H9 (cell line): ENCODE results near the gene FXYD3. TPM values are rescaled to one million over a fixed set of nuclear protein-coding genes. Genes with fewer than 3 reads are reported as not detected.

ENCODE experiments used
- DNase-seq: peaks from one replicate; pipeline ENCODE4 v3.0.0-alpha.2; 2017
- H2AFZ ChIP-seq: one replicate; pipeline ENCODE4 v1.6.1; 2013; ENCODE audit warnings: mild to moderate bottlenecking, low read length, control low read depth, moderate library complexity
- H2AK5ac ChIP-seq: 2 replicates; pipeline ENCODE4 v1.6.1; 2013; ENCODE audit warnings: low read length, control low read depth, mixed read lengths; ENCODE audit not compliant: insufficient read length
- H2BK120ac ChIP-seq: one replicate; pipeline ENCODE4 v1.6.1; 2013; ENCODE audit warnings: low read depth, mild to moderate bottlenecking, low read length, control low read depth, inconsistent platforms; ENCODE audit not compliant: poor library complexity, severe bottlenecking
- H2BK12ac ChIP-seq: 2 replicates; pipeline ENCODE4 v1.6.1; 2013; ENCODE audit warnings: low read length, control low read depth, mixed read lengths, low read depth; ENCODE audit not compliant: insufficient read length
- H2BK15ac ChIP-seq: 2 replicates; pipeline ENCODE4 v1.6.1; 2013; ENCODE audit warnings: low read depth, low read length, control low read depth
- H2BK20ac ChIP-seq: one replicate; pipeline ENCODE4 v1.6.1; 2013; ENCODE audit warnings: low read depth, mild to moderate bottlenecking, low read length, control low read depth, inconsistent platforms; ENCODE audit not compliant: poor library complexity, severe bottlenecking
- H2BK5ac ChIP-seq: 2 replicates; pipeline ENCODE4 v1.6.1; 2013; ENCODE audit warnings: low read length, control low read depth, mixed read lengths; ENCODE audit not compliant: insufficient read length
- H3K14ac ChIP-seq: 2 replicates; pipeline ENCODE4 v1.6.1; 2013; ENCODE audit warnings: low read length, control low read depth; ENCODE audit not compliant: insufficient read depth
- H3K18ac ChIP-seq: 2 replicates; pipeline ENCODE4 v1.6.1; 2013; ENCODE audit warnings: low read depth, mild to moderate bottlenecking, mixed read lengths, low read length, control low read depth; ENCODE audit not compliant: insufficient read length
- H3K23ac ChIP-seq: 2 replicates; pipeline ENCODE4 v1.6.1; 2013; ENCODE audit warnings: low read length, control low read depth, mixed read lengths, low read depth; ENCODE audit not compliant: insufficient read length
- H3K23me2 ChIP-seq: 2 replicates; pipeline ENCODE4 v1.6.1; 2013; ENCODE audit warnings: low read depth, mild to moderate bottlenecking, mixed read lengths, low read length, control low read depth; ENCODE audit not compliant: insufficient read length, poor library complexity, severe bottlenecking
- H3K27ac ChIP-seq: 2 replicates; pipeline ENCODE4 v1.5.1; 2013; ENCODE audit warnings: low read length, control low read depth, mixed read lengths, low read depth; ENCODE audit not compliant: insufficient read length
- H3K27me3 ChIP-seq: 2 replicates; pipeline ENCODE4 v1.6.1; 2013; ENCODE audit warnings: low read length, control low read depth, inconsistent platforms; ENCODE audit not compliant: insufficient read depth
- H3K4ac ChIP-seq: 2 replicates; pipeline ENCODE4 v1.6.1; 2013; ENCODE audit warnings: low read depth, mild to moderate bottlenecking, control low read depth, inconsistent platforms, low read length, moderate library complexity
- H3K4me1 ChIP-seq: 2 replicates; pipeline ENCODE4 v1.6.1; 2013; ENCODE audit warnings: low read length, control low read depth, inconsistent platforms; ENCODE audit not compliant: insufficient read depth
- H3K4me2 ChIP-seq: 2 replicates; pipeline ENCODE4 v1.6.1; 2013; ENCODE audit warnings: low read length, control low read depth, mixed read lengths; ENCODE audit not compliant: insufficient read length, insufficient read depth
- H3K56ac ChIP-seq: 2 replicates; pipeline ENCODE4 v1.6.1; 2013; ENCODE audit warnings: low read depth, mild to moderate bottlenecking, mixed read lengths, low read length, control low read depth; ENCODE audit not compliant: insufficient read length
- H3K79me1 ChIP-seq: 2 replicates; pipeline ENCODE4 v1.6.1; 2013; ENCODE audit warnings: low read depth, mild to moderate bottlenecking, moderate library complexity, low read length, control low read depth, inconsistent platforms; ENCODE audit not compliant: insufficient read depth, poor library complexity, severe bottlenecking
- H3K79me2 ChIP-seq: 2 replicates; pipeline ENCODE4 v1.6.1; 2013; ENCODE audit warnings: low read length, control low read depth, inconsistent platforms; ENCODE audit not compliant: insufficient read depth
- H3K9ac ChIP-seq: 2 replicates; pipeline ENCODE4 v1.6.1; 2013; ENCODE audit warnings: low read length, control low read depth, mixed read lengths; ENCODE audit not compliant: insufficient read length; ENCODE audit errors: extremely low read depth
- H3K9me3 ChIP-seq: one replicate; pipeline ENCODE4 v1.6.1; 2013; ENCODE audit warnings: low read depth, low read length, inconsistent platforms; ENCODE audit not compliant: control insufficient read depth
- H3T11ph ChIP-seq: one replicate; pipeline ENCODE4 v1.6.1; 2013; ENCODE audit warnings: mild to moderate bottlenecking, low read length, control low read depth, inconsistent platforms
- H4K20me1 ChIP-seq: one replicate; pipeline ENCODE4 v1.6.1; 2013; ENCODE audit not compliant: control insufficient read depth, insufficient read length, insufficient read depth
- H4K5ac ChIP-seq: 2 replicates; pipeline ENCODE4 v1.6.1; 2013; ENCODE audit warnings: low read depth, mild to moderate bottlenecking, mixed read lengths, low read length, control low read depth; ENCODE audit not compliant: insufficient read length
- H4K8ac ChIP-seq: replicated peaks from 2 replicates; pipeline ENCODE4 v1.6.1; 2013; ENCODE audit warnings: low read length, control low read depth, mixed read lengths, low read depth; ENCODE audit not compliant: insufficient read length
- H4K91ac ChIP-seq: 2 replicates; pipeline ENCODE4 v1.6.1; 2013; ENCODE audit warnings: low read depth, mild to moderate bottlenecking, moderate library complexity, mixed read lengths, low read length, control low read depth; ENCODE audit not compliant: insufficient read length
- H3K27ac Mint-ChIP-seq, 3 experiments: 2 replicates in 2 of 3; 3 replicates in 1 of 3; pipeline ENCODE4 v1.8.0; 2020 to 2021; ENCODE audit warnings: mixed read lengths in 3 of 3, mild to moderate bottlenecking in 1 of 3, moderate library complexity in 1 of 3
- H3K27me3 Mint-ChIP-seq: 2 replicates; pipeline ENCODE4 v1.8.0; 2021; ENCODE audit warnings: low read depth, mild to moderate bottlenecking, moderate library complexity, mixed read lengths
- H3K36me3 Mint-ChIP-seq, 3 experiments: 2 replicates in 2 of 3; 3 replicates in 1 of 3; pipeline ENCODE4 v1.8.0; 2020 to 2021; ENCODE audit warnings: low read depth in 3 of 3, mixed read lengths in 3 of 3; ENCODE audit not compliant: insufficient read depth in 1 of 3
- H3K4me1 Mint-ChIP-seq, 2 experiments: 2 replicates each; pipeline ENCODE4 v1.8.0; 2020; ENCODE audit warnings: mixed read lengths in 2 of 2
- H3K4me3 Mint-ChIP-seq, 2 experiments: 2 replicates in 1 of 2; 3 replicates in 1 of 2; pipeline ENCODE4 v1.8.0; 2020 to 2021; ENCODE audit warnings: mild to moderate bottlenecking in 2 of 2, mixed read lengths in 2 of 2, moderate library complexity in 1 of 2
- H3K9me3 Mint-ChIP-seq, 2 experiments: 2 replicates in 1 of 2; 3 replicates in 1 of 2; pipeline ENCODE4 v1.8.0; 2020; ENCODE audit warnings: mild to moderate bottlenecking in 2 of 2, mixed read lengths in 2 of 2, moderate library complexity in 1 of 2
- WGBS: extraction: QIAGEN DNeasy Blood & Tissue Kit; methylation state at CpG from one replicate; pipeline ENCODE4 v1.1.7; 2013; ENCODE audit warnings: missing lambda C conversion rate, low lambda C conversion rate, mixed read lengths; ENCODE audit not compliant: insufficient read length; ENCODE audit errors: extremely low coverage; 5-methylcytosine and 5-hydroxymethylcytosine counted together
- total RNA-seq: library from RNA; stranded (reverse); gene quantifications from 2 replicates; pipeline ENCODE4 v1.2.1, GENCODE V29; 2021
- TF ChIP-seq, protein P1 (sequence below): fragments of 200-600 bp; sonication (generic); conservative IDR thresholded peaks from 3 replicates; pipeline ENCODE4 v1.8.0; 2021; ENCODE audit warnings: antibody characterized with exemption, mild to moderate bottlenecking

The FXYD3 gene
- total RNA-seq, 1 experiment from 2014 or later, result 1.5 TPM

DNA sequence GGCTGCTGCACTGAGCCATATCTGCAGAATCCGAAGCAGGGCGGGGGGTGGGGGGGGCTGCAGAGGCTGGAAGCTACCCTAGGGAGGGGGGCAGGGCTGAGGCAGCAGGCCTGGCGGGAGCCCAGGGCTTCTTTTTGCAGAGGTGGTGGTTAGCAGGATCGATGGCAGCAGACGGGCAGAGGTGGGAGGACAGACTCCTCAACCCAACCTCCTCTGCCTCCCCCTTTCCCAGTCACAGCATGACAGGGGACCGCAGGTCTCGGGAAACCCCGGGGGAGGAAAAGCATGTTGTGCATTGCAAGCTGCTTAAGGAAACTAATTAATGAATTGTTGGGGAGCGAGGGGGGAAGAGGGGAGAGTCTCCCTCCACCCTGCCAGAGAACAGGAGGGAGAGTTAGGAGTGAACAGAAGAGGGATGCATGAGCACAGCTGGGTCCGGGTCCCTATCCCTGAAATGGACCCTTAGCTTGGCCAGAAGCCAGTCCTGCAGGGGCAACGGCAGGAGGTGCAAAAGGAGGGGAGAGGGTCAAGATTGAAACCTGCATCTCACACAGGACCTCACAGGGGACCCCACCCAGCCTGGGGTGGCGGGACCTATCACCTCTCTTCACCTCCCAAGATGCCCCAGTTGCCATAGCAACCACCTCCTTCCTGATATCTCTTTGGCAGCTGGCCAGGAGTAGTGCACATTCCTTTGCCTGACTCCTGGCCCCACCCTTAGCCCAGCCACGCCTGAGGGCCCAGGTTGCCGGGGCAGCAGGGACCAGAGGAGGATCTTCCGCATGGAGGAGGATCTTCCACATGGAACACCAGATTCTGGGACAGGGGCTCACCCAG, 29.2 kb downstream of the FXYD3 start:
- H3K4me1 ChIP-seq, result peaks cover 2% of the 10 kb centered on the region; the same call in 1 of the 2 replicates
- no peak overlapping the region for H3K14ac ChIP-seq
- H2BK120ac ChIP-seq, result no peak overlapping the region
- H3K9me3 ChIP-seq, result no peaks in the 10 kb centered on the region
- Mint-ChIP-seq H3K4me1 (peaks cover 35 to 40% of the 10 kb centered on the region in 2 experiments), H3K4me3 (peak overlapping the region in 1 of 2 experiments; percentile 63; a peak in 3 of 5 replicates), H3K27me3 (peaks cover 41% of the 10 kb centered on the region), H3K36me3 (peaks cover 3 to 10% (median 5%) of the 10 kb centered on the region in 3 experiments; a peak in 4 of 7 replicates), H3K9me3 (no peaks in the 10 kb centered on the region), H3K27ac (peak overlapping the region in 1 of 3 experiments; percentile 44; a peak in 1 of 7 replicates)
- peaks cover 24% of the 10 kb centered on the region for H3K23me2 ChIP-seq
- no peak overlapping the region for H3K18ac ChIP-seq
- H3K79me2 ChIP-seq, result no peaks in the 10 kb centered on the region
- H4K8ac ChIP-seq, result no peak overlapping the region
- no peaks in the 10 kb centered on the region for H4K20me1 ChIP-seq
- H3K9ac ChIP-seq, result no peak overlapping the region
- no peak overlapping the region for H3K56ac ChIP-seq
- peak overlapping the region; percentile 16 for H3K4me2 ChIP-seq
- no peak overlapping the region for H3K27ac ChIP-seq
- H3T11ph ChIP-seq, result no peak overlapping the region
- H2BK15ac ChIP-seq, result no peak overlapping the region
- no peak overlapping the region for H3K4ac ChIP-seq
- no peak overlapping the region for H2BK20ac ChIP-seq
- no peak overlapping the region for H2AK5ac ChIP-seq
- H4K91ac ChIP-seq, result no peak overlapping the region
- H2AFZ ChIP-seq, result no peak overlapping the region
- no peak overlapping the region for H4K5ac ChIP-seq
- TF ChIP-seq, protein P1, sequence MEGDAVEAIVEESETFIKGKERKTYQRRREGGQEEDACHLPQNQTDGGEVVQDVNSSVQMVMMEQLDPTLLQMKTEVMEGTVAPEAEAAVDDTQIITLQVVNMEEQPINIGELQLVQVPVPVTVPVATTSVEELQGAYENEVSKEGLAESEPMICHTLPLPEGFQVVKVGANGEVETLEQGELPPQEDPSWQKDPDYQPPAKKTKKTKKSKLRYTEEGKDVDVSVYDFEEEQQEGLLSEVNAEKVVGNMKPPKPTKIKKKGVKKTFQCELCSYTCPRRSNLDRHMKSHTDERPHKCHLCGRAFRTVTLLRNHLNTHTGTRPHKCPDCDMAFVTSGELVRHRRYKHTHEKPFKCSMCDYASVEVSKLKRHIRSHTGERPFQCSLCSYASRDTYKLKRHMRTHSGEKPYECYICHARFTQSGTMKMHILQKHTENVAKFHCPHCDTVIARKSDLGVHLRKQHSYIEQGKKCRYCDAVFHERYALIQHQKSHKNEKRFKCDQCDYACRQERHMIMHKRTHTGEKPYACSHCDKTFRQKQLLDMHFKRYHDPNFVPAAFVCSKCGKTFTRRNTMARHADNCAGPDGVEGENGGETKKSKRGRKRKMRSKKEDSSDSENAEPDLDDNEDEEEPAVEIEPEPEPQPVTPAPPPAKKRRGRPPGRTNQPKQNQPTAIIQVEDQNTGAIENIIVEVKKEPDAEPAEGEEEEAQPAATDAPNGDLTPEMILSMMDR, result no peak
- no peak overlapping the region for H3K23ac ChIP-seq
- WGBS, result no CpG with 5 or more reads among the region's 15 CpGs
- no peak overlapping the region for H2BK12ac ChIP-seq
- no peaks in the 10 kb centered on the region for H3K79me1 ChIP-seq
- no peaks in the 10 kb centered on the region; the same call in 1 of the 2 replicates for H3K27me3 ChIP-seq
- DNase-seq, result peak; percentile 87
- no peak overlapping the region for H2BK5ac ChIP-seq
